Panc1 (cell line): ENCODE results near the gene CSMD2. TPM values are rescaled to one million over a fixed set of nuclear protein-coding genes. Genes with fewer than 3 reads are reported as not detected.

Experiments
- ATAC-seq: fragments of 200-7000 bp; cut with Tn5 transposase; 2 replicates; pipeline ENCODE4 v1.9.1; 2020; ENCODE audit warnings: mild to moderate bottlenecking, moderate library complexity
- BruUV-seq: library from RNA; stranded (reverse); fragments of 400-500 nt; replicated peaks from 2 replicates; lab custom pipeline; 2021; lab: Mats Ljungman, UMichigan
- CTCF ChIA-PET: fragments of 300-600 bp; sonication (Branson Sonifier 250); formaldehyde crosslinking; loops from one replicate; lab custom pipeline; 2022; ENCODE audit warnings: antibody characterized with exemption; lab: Charles Lee
- POLR2A ChIA-PET: fragments of 300-600 bp; sonication (Branson Sonifier 250); formaldehyde crosslinking; loops from one replicate; lab custom pipeline; 2022; ENCODE audit warnings: antibody characterized with exemption; lab: Charles Lee
- DNase-seq: peaks from one replicate; pipeline ENCODE4 v3.0.0-alpha.2; 2010; ENCODE audit warnings: low read depth, low spot score
- H3K27ac ChIP-seq: 2 replicates; pipeline ENCODE4 v1.5.1; 2011; ENCODE audit warnings: mild to moderate bottlenecking, low read length, inconsistent platforms
- H3K27me3 ChIP-seq: fragments of 200-500 bp; sonication (Bioruptor generic); 2 replicates; pipeline ENCODE4 v1.6.0; 2014; ENCODE audit warnings: low read length, inconsistent platforms; ENCODE audit not compliant: control insufficient read depth, insufficient read depth
- H3K36me3 ChIP-seq: fragments of 200-500 bp; sonication (Bioruptor generic); 2 replicates; pipeline ENCODE4 v1.5.1; 2014; ENCODE audit warnings: inconsistent platforms, mild to moderate bottlenecking, low read length, moderate library complexity; ENCODE audit not compliant: control insufficient read depth, insufficient read depth
- H3K4me1 ChIP-seq: 2 replicates; pipeline ENCODE4 v1.5.1; 2011; ENCODE audit warnings: inconsistent platforms, mild to moderate bottlenecking, low read length, moderate library complexity; ENCODE audit not compliant: control insufficient read depth, insufficient read depth
- H3K4me3 ChIP-seq, 2 experiments: 2 replicates each; pipeline ENCODE4 v1.5.1; 2011 to 2012; ENCODE audit warnings: low read depth in 2 of 2, low read length in 2 of 2, mild to moderate bottlenecking in 2 of 2, inconsistent platforms in 1 of 2, moderate library complexity in 1 of 2
- H3K9me3 ChIP-seq: fragments of 200-500 bp; sonication (Bioruptor generic); 2 replicates; pipeline ENCODE4 v1.5.1; 2014; ENCODE audit warnings: low read depth, mild to moderate bottlenecking, inconsistent platforms, low read length, moderate library complexity; ENCODE audit not compliant: control insufficient read depth, insufficient read depth
- CTCF ChIP-seq: fragments of 450-650 bp; IDR thresholded peaks from 2 replicates; pipeline ENCODE4 v1.5.1; 2017; ENCODE audit warnings: mild to moderate bottlenecking
- POLR2AphosphoS5 ChIP-seq: IDR thresholded peaks from 2 replicates; pipeline ENCODE4 v1.6.1; 2012; ENCODE audit warnings: mild to moderate bottlenecking, low read depth, low read length, moderate library complexity
- REST ChIP-seq, 2 experiments: IDR thresholded peaks; 2 replicates each; pipeline ENCODE4 v1.6.1; 2011 to 2012; ENCODE audit warnings: low read depth in 2 of 2, control low read depth in 1 of 2, low read length in 1 of 2, mild to moderate bottlenecking in 1 of 2, moderate library complexity in 1 of 2; ENCODE audit not compliant: insufficient read depth in 1 of 2
- SIN3A ChIP-seq: IDR thresholded peaks from 2 replicates; pipeline ENCODE4 v1.6.1; 2012; ENCODE audit warnings: low read depth, mild to moderate bottlenecking, low read length, moderate library complexity, borderline replicate concordance; ENCODE audit not compliant: insufficient read depth
- TCF7L2 ChIP-seq: IDR thresholded peaks from 2 replicates; pipeline ENCODE4 v1.6.1; 2011; ENCODE audit warnings: mild to moderate bottlenecking, low read depth, low read length, inconsistent platforms
- in situ Hi-C: cut with HindIII; loops from 2 replicates; pipeline ENCODE4 v1.10.0; 2016; ENCODE audit warnings: low sequenced_read_pairs, low pct_unique_long_range_greater_than_20kb
- intact Hi-C: fragments of 100-400 bp; cut with micrococcal nuclease; formaldehyde crosslinking; loops from one replicate; pipeline ENCODE4 v1.10.0; 2022; ENCODE audit not compliant: unreplicated experiment
- total RNA-seq: library from RNA; stranded (reverse); gene quantifications from one replicate; pipeline ENCODE4 v1.2.1, GENCODE V29; 2021; ENCODE audit not compliant: unreplicated experiment

Gene CSMD2
- total RNA-seq, 1 experiment from 2014 or later, result not detected

- Histone ChIP-seq H3K4me3 (no peak overlapping the region), H3K4me1 (no peaks in the 10 kb centered on the region), H3K27ac (no peak overlapping the region), H3K9me3 (no peaks in the 10 kb centered on the region), H3K36me3 (no peaks in the 10 kb centered on the region), H3K27me3 (peaks cover 7% of the 10 kb centered on the region)
- intact Hi-C loops (no loop called here), in situ Hi-C loops (no loop called here)
- ATAC-seq (no peak), DNase-seq (no peak)
- POLR2A ChIA-PET, result no interaction called here
- no TSS peak for BruUV-seq
- TF ChIP-seq CTCF (no peak), TCF7L2 (no peak), POLR2AphosphoS5 (no peak), SIN3A (no peak), REST (IDR thresholded peaks at IDR 0.05; ENCODE audit: insufficient read depth in 1 of 2, low read depth in 2 of 2, low read length in 1 of 2) (no peak)
- CTCF ChIA-PET, result no interaction called here
Measured at GRCh38 chr1:34029954-34030353, 135.1 kb downstream of the CSMD2 start.

GRCh38 chr1:34029515-34029914, 135.5 kb downstream of the CSMD2 start:
- no TSS peak for BruUV-seq
- ATAC-seq (no peak), DNase-seq (no peak)
- CTCF ChIA-PET, result no interaction called here
- in situ Hi-C loops (no loop called here), intact Hi-C loops (no loop called here)
- H3K27ac ChIP-seq, result no peak overlapping the region
- H3K27me3 ChIP-seq, result peaks cover 8% of the 10 kb centered on the region
- TF ChIP-seq CTCF, result no peak
- no peak for TF ChIP-seq SIN3A
- no peak for TF ChIP-seq REST (IDR thresholded peaks at IDR 0.05; ENCODE audit: insufficient read depth in 1 of 2, low read depth in 2 of 2, low read length in 1 of 2)
- no peak for TF ChIP-seq TCF7L2
- no peak for TF ChIP-seq POLR2AphosphoS5
- H3K4me1 ChIP-seq, result no peaks in the 10 kb centered on the region
- H3K4me3 ChIP-seq, result no peak overlapping the region
- POLR2A ChIA-PET, result no interaction called here
- H3K36me3 ChIP-seq, result no peaks in the 10 kb centered on the region
- H3K9me3 ChIP-seq, result no peaks in the 10 kb centered on the region
